ENCODE results near the gene ALKBH7.
A peak's percentile ranks its signal among the peaks of the same experiment; 100 is the strongest.

- TF ChIP-seq POLR2A (IDR thresholded peaks at IDR 0.05; ENCODE audit: extremely low read depth, insufficient read length) (peak; percentile 22), CTCF (IDR thresholded peaks at IDR 0.05; ENCODE audit: low read depth, low read length) (no peak)
Measured at GRCh38 chr19:6412061-6412446, 39.5 kb downstream of the ALKBH7 start.

All from NB4 (cell line).